HG03045 (cell line): ENCODE measurements around the gene CDKN2D.
"Not testable (repeated sequence)": the region's sequence is repeated elsewhere in the genome, so short reads cannot be mapped to it uniquely, and the experiment has no call there.

Experiments
- ATAC-seq: cut with Tn5 transposase; IDR thresholded peaks from one replicate; pipeline ENCODE4 v1.9.1; 2021; ENCODE audit warnings: mild to moderate bottlenecking, moderate library complexity; ENCODE audit not compliant: unreplicated experiment

Gene CDKN2D

GRCh38 chr19:10582091-10582490 is 13.3 kb upstream of the CDKN2D start:
- no peak for ATAC-seq

DNA sequence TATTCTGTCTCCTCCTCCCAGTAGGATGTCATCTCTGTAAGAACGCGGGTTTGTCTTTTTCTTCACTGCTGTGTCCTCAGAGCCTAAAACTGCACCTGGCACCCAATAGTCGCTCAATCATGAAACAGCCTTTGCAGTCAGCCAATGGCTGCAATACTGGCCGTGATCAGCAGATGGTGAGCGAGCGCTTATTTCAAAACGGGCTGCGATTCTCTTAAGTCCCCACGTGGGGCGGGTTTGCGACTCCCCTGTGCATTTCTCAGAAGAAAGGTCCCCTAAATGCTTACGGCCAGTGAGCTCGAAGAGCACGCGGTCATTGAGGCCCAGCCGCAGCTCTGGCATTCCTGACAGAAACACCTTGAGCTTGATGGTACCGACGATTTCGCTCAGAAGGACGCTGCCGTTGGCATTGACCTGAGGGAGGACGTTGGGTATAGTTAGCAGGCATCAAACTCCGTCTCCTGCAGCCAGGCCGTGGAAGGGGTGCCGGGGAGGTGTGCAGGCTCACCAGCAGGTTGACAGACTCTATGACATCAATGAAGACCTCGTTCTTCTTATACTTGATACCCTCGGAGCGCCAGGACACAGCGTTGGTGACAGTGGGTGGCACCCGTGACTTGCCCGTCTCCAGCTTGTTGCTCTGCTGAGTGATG is 12.3 kb upstream of the CDKN2D start:
- ATAC-seq: no peak

DNA sequence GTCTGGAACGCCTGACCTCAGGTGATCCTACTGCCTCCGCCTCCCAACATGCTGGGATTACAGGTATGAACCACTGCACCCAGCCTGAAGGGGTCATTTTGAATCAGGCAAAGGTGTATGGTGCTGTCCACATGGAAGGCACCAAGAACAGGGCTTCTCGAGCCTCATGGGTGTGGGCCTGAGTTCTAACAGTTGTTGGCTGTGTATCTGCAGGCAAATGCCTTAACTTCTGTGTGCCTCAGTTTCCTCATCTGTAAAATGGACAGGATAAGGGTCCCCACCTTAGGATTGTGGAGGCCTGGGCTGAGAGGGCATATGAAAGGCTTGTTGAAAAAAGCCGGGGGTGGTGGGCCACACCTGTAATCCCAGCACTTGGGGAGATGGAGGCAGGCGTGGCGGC is 9.2 kb upstream of the CDKN2D start:
- ATAC-seq: no peak

- no peak for ATAC-seq
Measured at GRCh38 chr19:10575011-10575716, 6.4 kb upstream of the CDKN2D start.

DNA sequence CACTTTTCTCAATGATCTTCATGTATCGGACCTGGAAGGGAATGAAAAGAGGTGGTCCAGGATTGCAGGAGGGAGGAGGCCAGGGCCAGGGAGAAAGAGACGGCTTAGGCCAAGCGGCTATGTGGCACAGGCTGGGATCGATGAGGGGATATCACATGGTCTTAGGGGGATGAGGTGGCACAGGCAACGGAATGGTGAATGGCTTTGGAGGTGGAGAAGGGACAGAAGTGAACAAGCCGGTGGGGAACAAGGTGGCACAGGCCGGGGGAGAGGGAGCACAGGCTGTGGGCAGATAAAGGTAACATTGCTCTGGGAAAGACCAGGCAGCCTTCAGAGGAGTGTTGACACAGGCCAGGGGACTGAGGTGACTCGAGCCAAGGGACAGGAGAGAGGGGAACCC is 5.7 kb upstream of the CDKN2D start:
- ATAC-seq: no peak

GRCh38 chr19:10573793-10574192 is 5.0 kb upstream of the CDKN2D start:
- not testable (repeated sequence) for ATAC-seq

- ATAC-seq: no peak
Measured at GRCh38 chr19:10568062-10568825, 535 bp downstream of the CDKN2D start.

- ATAC-seq: no peak
Measured at GRCh38 chr19:10567656-10568055, 1.1 kb downstream of the CDKN2D start.

- no peak for ATAC-seq
Measured at GRCh38 chr19:10566658-10567410, 1.9 kb downstream of the CDKN2D start.

- no peak for ATAC-seq
Measured at GRCh38 chr19:10566408-10566657, 2.4 kb downstream of the CDKN2D start.

- peak; percentile 52 for ATAC-seq
Measured at GRCh38 chr19:10565567-10566407, 3.0 kb downstream of the CDKN2D start, which contains the start of gene KRI1. Gene KRI1, minus strand, starts transcription at chr19:10566010. Its CDS starts 11 bp downstream, at chr19:10565999.

DNA sequence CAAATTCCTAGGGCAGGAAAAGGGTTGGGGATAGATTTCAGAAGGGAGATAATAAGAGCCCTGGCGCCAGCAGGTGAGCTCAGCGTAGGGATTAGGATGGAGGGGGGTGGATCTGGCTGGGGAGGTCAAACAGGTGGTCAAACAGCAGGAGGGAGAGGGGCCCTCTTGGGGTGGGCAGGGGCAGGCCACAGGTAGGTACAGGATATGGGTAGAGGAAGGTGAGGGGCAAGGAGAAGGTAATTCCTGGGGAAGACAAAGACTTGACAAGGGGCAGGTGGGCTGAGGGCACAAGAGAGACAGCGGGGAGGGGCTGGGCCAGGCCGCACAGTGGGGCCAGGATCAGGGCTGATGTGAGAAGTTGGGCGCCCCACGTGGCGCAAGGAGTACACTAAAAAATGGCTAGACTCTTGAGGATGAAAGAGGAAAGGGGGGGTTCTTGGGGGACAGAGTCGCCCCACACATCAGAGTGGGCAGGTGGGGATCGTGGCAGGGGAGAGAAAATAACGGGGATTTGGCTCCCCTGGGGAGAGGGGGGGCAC is 3.7 kb downstream of the CDKN2D start:
- ATAC-seq: no peak

- ATAC-seq: no peak
Measured at GRCh38 chr19:10562609-10563008, 6.2 kb downstream of the CDKN2D start.

GRCh38 chr19:10560154-10560553 is 8.6 kb downstream of the CDKN2D start:
- ATAC-seq: no peak

- ATAC-seq: no peak
Measured at GRCh38 chr19:10557603-10558197, 11.1 kb downstream of the CDKN2D start.

- no peak for ATAC-seq
Measured at GRCh38 chr19:10555610-10555973, 13.2 kb downstream of the CDKN2D start.

GRCh38 chr19:10554760-10555609 is 13.8 kb downstream of the CDKN2D start:
- ATAC-seq: no peak

- no peak for ATAC-seq
Measured at GRCh38 chr19:10553943-10554381, 14.8 kb downstream of the CDKN2D start.
